Caco-2 (cell line): ENCODE measurements around the gene NECAP2. TPM values are rescaled to one million over a fixed set of nuclear protein-coding genes. Genes with fewer than 3 reads are reported as not detected.

ENCODE experiments used
- BruUV-seq: library from RNA; stranded (reverse); fragments of 400-500 nt; replicated peaks from 2 replicates; lab custom pipeline; 2021; lab: Mats Ljungman, UMichigan
- CTCF ChIA-PET: fragments of 300-600 bp; sonication (Branson Sonifier 250); formaldehyde crosslinking; loops from one replicate; lab custom pipeline; 2022; ENCODE audit warnings: antibody characterized with exemption; lab: Charles Lee
- POLR2A ChIA-PET: fragments of 300-600 bp; sonication (Branson Sonifier 250); formaldehyde crosslinking; loops from one replicate; lab custom pipeline; 2022; ENCODE audit warnings: antibody characterized with exemption; lab: Charles Lee
- DNase-seq, 2 experiments: peaks; one replicate each; pipeline versions ENCODE4 v3.0.0 to v3.0.0-alpha.2; 2020 to 2022
- H3K27me3 ChIP-seq: replicated peaks from 2 replicates; pipeline ENCODE4 v1.6.0; 2011; ENCODE audit warnings: low read length; ENCODE audit not compliant: control insufficient read depth, insufficient read depth
- H3K36me3 ChIP-seq: 2 replicates; pipeline ENCODE4 v1.5.1; 2011; ENCODE audit warnings: low read length; ENCODE audit not compliant: control insufficient read depth, insufficient read depth
- H3K4me1 ChIP-seq: fragments of 250-450 bp; sonication (Bioruptor Pico); 2 replicates; pipeline ENCODE4 v1.5.1; 2020; ENCODE audit warnings: mild to moderate bottlenecking
- H3K4me3 ChIP-seq: 2 replicates; pipeline ENCODE4 v1.5.1; 2011; ENCODE audit warnings: low read depth, mild to moderate bottlenecking, control low read depth, low read length
- H3K9me3 ChIP-seq: fragments of 250-450 bp; sonication (Bioruptor Pico); 2 replicates; pipeline ENCODE4 v1.5.1; 2020; ENCODE audit warnings: mild to moderate bottlenecking, moderate library complexity
- H3K27ac Mint-ChIP-seq: one replicate; pipeline ENCODE4 v1.8.0; 2022; ENCODE audit warnings: mixed read lengths; ENCODE audit not compliant: unreplicated experiment
- H3K27me3 Mint-ChIP-seq: one replicate; pipeline ENCODE4 v1.8.0; 2022; ENCODE audit warnings: mixed read lengths; ENCODE audit not compliant: insufficient read depth, unreplicated experiment
- H3K36me3 Mint-ChIP-seq: one replicate; pipeline ENCODE4 v1.8.0; 2022; ENCODE audit warnings: mild to moderate bottlenecking, mixed read lengths; ENCODE audit not compliant: insufficient read depth, unreplicated experiment
- H3K4me1 Mint-ChIP-seq: one replicate; pipeline ENCODE4 v1.8.0; 2022; ENCODE audit warnings: low read depth, mixed read lengths; ENCODE audit not compliant: unreplicated experiment
- H3K4me3 Mint-ChIP-seq: one replicate; pipeline ENCODE4 v1.8.0; 2022; ENCODE audit warnings: mild to moderate bottlenecking, moderate library complexity, mixed read lengths; ENCODE audit not compliant: unreplicated experiment
- H3K9me3 Mint-ChIP-seq: one replicate; pipeline ENCODE4 v1.8.0; 2022; ENCODE audit warnings: mixed read lengths; ENCODE audit not compliant: unreplicated experiment
- CTCF ChIP-seq, 2 experiments: fragments of 200-600 bp in 1 of 2; IDR thresholded peaks; 1 replicate in 1 of 2; 2 replicates in 1 of 2; pipeline versions ENCODE4 v1.5.1 to v1.8.0; 2011 to 2022; ENCODE audit warnings: antibody characterized with exemption in 1 of 2, control low read depth in 1 of 2, inconsistent platforms in 1 of 2, low read depth in 1 of 2, low read length in 1 of 2, mild to moderate bottlenecking in 1 of 2, moderate library complexity in 1 of 2; ENCODE audit not compliant: insufficient read depth in 1 of 2, severe bottlenecking in 1 of 2, unreplicated experiment in 1 of 2
- intact Hi-C: fragments of 100-400 bp; cut with micrococcal nuclease; formaldehyde crosslinking; loops from one replicate; pipeline ENCODE4 v1.10.0; 2022; ENCODE audit not compliant: unreplicated experiment
- total RNA-seq: library from RNA; stranded (reverse); gene quantifications from 2 replicates; pipeline ENCODE4 v1.2.3, GENCODE V29; 2022

Gene NECAP2
- total RNA-seq, 1 experiment from 2014 or later: 29.4 TPM

GRCh38 chr1:16393570-16394521 is 46.7 kb upstream of the NECAP2 start:
- DNase-seq: no peak
- Histone ChIP-seq H3K4me1 (no peaks in the 10 kb centered on the region), H3K4me3 (no peak overlapping the region), H3K36me3 (peaks cover 1% of the 10 kb centered on the region; the same call in 1 of the 2 replicates), H3K9me3 (no peaks in the 10 kb centered on the region), H3K27me3 (no peaks in the 10 kb centered on the region)
- Mint-ChIP-seq H3K4me1 (peaks cover 7% of the 10 kb centered on the region), H3K27me3 (no peaks in the 10 kb centered on the region), H3K9me3 (no peaks in the 10 kb centered on the region), H3K27ac (no peak overlapping the region), H3K36me3 (peaks cover 32% of the 10 kb centered on the region), H3K4me3 (no peak overlapping the region)
- POLR2A ChIA-PET: no interaction called here
- no TSS peak for BruUV-seq
- CTCF ChIA-PET: no interaction called here
- no peak for TF ChIP-seq CTCF (IDR thresholded peaks at IDR 0.05; ENCODE audit: insufficient read depth in 1 of 2, low read depth in 1 of 2, low read length in 1 of 2, severe bottlenecking in 1 of 2, unreplicated experiment in 1 of 2)
- intact Hi-C loops: no loop called here

DNA sequence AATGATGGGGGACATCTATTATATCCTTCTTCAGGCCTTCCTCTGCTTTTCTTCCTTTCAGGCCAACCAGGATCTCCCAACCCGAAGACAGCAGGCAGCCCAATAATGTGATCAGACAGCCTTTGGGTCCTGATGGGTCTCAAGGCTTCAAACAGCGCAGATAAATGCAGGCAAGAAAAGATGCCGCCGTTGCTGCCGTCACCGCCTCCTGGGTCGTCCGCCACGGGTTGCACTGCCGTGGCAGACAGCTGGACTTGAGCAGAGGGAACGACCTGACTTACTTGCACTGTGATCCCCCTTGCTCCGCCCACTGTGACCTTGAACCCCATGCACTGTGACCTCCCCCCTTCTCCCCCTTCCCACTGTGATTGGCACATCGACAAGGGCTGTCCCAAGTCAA is 45.5 kb upstream of the NECAP2 start:
- H3K9me3 ChIP-seq: no peaks in the 10 kb centered on the region
- POLR2A ChIA-PET: no interaction called here
- CTCF ChIA-PET: no interaction called here
- no peak overlapping the region for H3K4me3 ChIP-seq
- no peaks in the 10 kb centered on the region for H3K9me3 Mint-ChIP-seq
- no peak overlapping the region for H3K27ac Mint-ChIP-seq
- peaks cover 1% of the 10 kb centered on the region; the same call in 1 of the 2 replicates for H3K36me3 ChIP-seq
- H3K4me3 Mint-ChIP-seq: no peak overlapping the region
- peaks cover 42% of the 10 kb centered on the region for H3K36me3 Mint-ChIP-seq
- TF ChIP-seq CTCF (IDR thresholded peaks at IDR 0.05; ENCODE audit: insufficient read depth in 1 of 2, low read depth in 1 of 2, low read length in 1 of 2, severe bottlenecking in 1 of 2, unreplicated experiment in 1 of 2): no peak
- no peaks in the 10 kb centered on the region for H3K4me1 ChIP-seq
- intact Hi-C loops: no loop called here
- H3K27me3 Mint-ChIP-seq: no peaks in the 10 kb centered on the region
- H3K27me3 ChIP-seq: no peaks in the 10 kb centered on the region
- BruUV-seq: no TSS peak
- no peak for DNase-seq
- H3K4me1 Mint-ChIP-seq: peaks cover 7% of the 10 kb centered on the region

DNA sequence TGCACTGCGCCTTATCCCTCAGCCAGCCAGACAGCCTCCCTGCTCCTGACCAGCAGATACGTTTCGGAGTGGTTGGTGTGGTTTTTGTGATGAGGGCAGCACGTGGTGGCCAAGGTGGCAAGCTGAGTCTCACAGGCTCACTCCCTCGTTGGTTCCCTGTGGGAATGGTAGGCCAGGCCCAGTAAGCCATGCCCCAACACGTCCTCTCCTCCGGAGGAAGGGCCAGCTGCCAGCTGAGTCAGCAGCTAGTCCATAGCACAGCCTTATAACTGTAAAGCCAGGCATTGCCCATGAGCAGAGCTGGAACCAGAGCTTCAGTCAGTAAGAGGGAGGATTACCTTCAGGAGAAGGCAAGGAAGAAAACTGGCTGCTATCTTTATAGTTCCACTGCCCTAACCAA is 43.9 kb upstream of the NECAP2 start:
- no peaks in the 10 kb centered on the region for H3K4me1 ChIP-seq
- H3K27me3 ChIP-seq: no peaks in the 10 kb centered on the region
- ChIA-PET CTCF (no interaction called here), POLR2A (no interaction called here)
- no TSS peak for BruUV-seq
- Mint-ChIP-seq H3K36me3 (peaks cover 42% of the 10 kb centered on the region), H3K9me3 (no peaks in the 10 kb centered on the region), H3K4me1 (no peaks in the 10 kb centered on the region), H3K27ac (no peak overlapping the region), H3K4me3 (no peak overlapping the region), H3K27me3 (no peaks in the 10 kb centered on the region)
- no peak for DNase-seq
- H3K4me3 ChIP-seq: no peak overlapping the region
- intact Hi-C loops: no loop called here
- H3K9me3 ChIP-seq: no peaks in the 10 kb centered on the region
- peaks cover 1% of the 10 kb centered on the region; the same call in 1 of the 2 replicates for H3K36me3 ChIP-seq
- TF ChIP-seq CTCF (IDR thresholded peaks at IDR 0.05; ENCODE audit: insufficient read depth in 1 of 2, low read depth in 1 of 2, low read length in 1 of 2, severe bottlenecking in 1 of 2, unreplicated experiment in 1 of 2): no peak
